GM12878 (cell line): ENCODE measurements around the gene CYP4X1. TPM values are rescaled to one million over a fixed set of nuclear protein-coding genes. Genes with fewer than 3 reads are reported as not detected.

Source experiments
- ATAC-seq: fragments of 200-7000 bp; cut with Tn5 transposase; 3 replicates; pipeline ENCODE4 v1.9.1; 2020; ENCODE audit warnings: mild to moderate bottlenecking, moderate library complexity
- BruUV-seq: library from RNA; stranded (reverse); fragments of 400-500 nt; replicated peaks from 2 replicates; lab custom pipeline; 2021; lab: Mats Ljungman, UMichigan
- CTCF ChIA-PET: fragments of 300-600 bp; sonication (Branson Sonifier 250); formaldehyde crosslinking; extraction: SDS; loops from one replicate; lab custom pipeline; 2021; ENCODE audit warnings: inconsistent platforms; lab: Yijun Ruan, JAX
- POLR2A ChIA-PET: fragments of 350-600 bp; formaldehyde crosslinking; extraction: SDS; loops from one replicate; lab custom pipeline; 2021; ENCODE audit warnings: inconsistent platforms; lab: Charles Lee
- RAD21 ChIA-PET: fragments of 300-600 bp; sonication (Branson Sonifier 250); formaldehyde crosslinking; loops from one replicate; lab custom pipeline; 2023; ENCODE audit warnings: antibody characterized with exemption; ENCODE audit not compliant: unreplicated experiment; lab: Charles Lee
- SMC1A ChIA-PET: fragments of 300-600 bp; sonication (Branson Sonifier 250); formaldehyde crosslinking; loops from one replicate; lab custom pipeline; 2023; ENCODE audit not compliant: unreplicated experiment, uncharacterized antibody; lab: Charles Lee
- DNase-seq: peaks from one replicate; pipeline ENCODE4 v3.0.0-alpha.2; 2011; ENCODE audit warnings: low read depth, low spot score
- FAIRE-seq: peaks from 3 replicates; lab custom pipeline; 2011; peaks lifted over from hg19 to GRCh38; lab: Jason Lieb, UNC
- H2AFZ ChIP-seq: 2 replicates; pipeline ENCODE4 v1.6.0; 2011; ENCODE audit warnings: low read depth, low read length, control low read depth; ENCODE audit not compliant: control insufficient read depth
- H3K27ac ChIP-seq: 2 replicates; pipeline ENCODE4 v1.5.1; 2011; ENCODE audit warnings: control low read depth; ENCODE audit not compliant: control insufficient read depth, insufficient read depth
- H3K27me3 ChIP-seq, 2 experiments: replicated peaks in 1 of 2; 2 replicates each; pipeline versions ENCODE4 v1.6.0 to v1.6.1; 2011; ENCODE audit warnings: low read length in 1 of 2; ENCODE audit not compliant: control insufficient read depth in 2 of 2, insufficient read depth in 2 of 2
- H3K36me3 ChIP-seq, 2 experiments: 2 replicates each; pipeline ENCODE4 v1.5.1; 2011; ENCODE audit warnings: low read length in 1 of 2; ENCODE audit not compliant: control insufficient read depth in 2 of 2, insufficient read depth in 2 of 2
- H3K4me1 ChIP-seq: 2 replicates; pipeline ENCODE4 v1.6.1; 2011; ENCODE audit warnings: mild to moderate bottlenecking, low read length, moderate library complexity, mixed read lengths; ENCODE audit not compliant: control insufficient read depth, insufficient read depth
- H3K4me2 ChIP-seq: 2 replicates; pipeline ENCODE4 v1.6.0; 2011; ENCODE audit warnings: control low read depth; ENCODE audit not compliant: control insufficient read depth, insufficient read depth
- H3K4me3 ChIP-seq: fragments of 200-600 bp; sonication (generic); 2 replicates; pipeline ENCODE4 v1.5.1; 2016
- H3K79me2 ChIP-seq: 2 replicates; pipeline ENCODE4 v1.6.0; 2011; ENCODE audit warnings: low read length; ENCODE audit not compliant: control insufficient read depth, insufficient read depth
- H3K9ac ChIP-seq: 2 replicates; pipeline ENCODE4 v1.8.0; 2011; ENCODE audit warnings: low read length, control low read depth, mixed read lengths; ENCODE audit not compliant: control insufficient read depth, insufficient read depth
- H3K9me3 ChIP-seq: replicated peaks from 3 replicates; pipeline ENCODE4 v1.5.1; 2011; ENCODE audit warnings: mild to moderate bottlenecking, low read length; ENCODE audit not compliant: control insufficient read depth, insufficient read depth
- H4K20me1 ChIP-seq: 2 replicates; pipeline ENCODE4 v1.6.0; 2011; ENCODE audit not compliant: control insufficient read depth, insufficient read depth
- ASH2L ChIP-seq: fragments of 300-600, 200-600 bp; sonication (generic); IDR thresholded peaks from 2 replicates; pipeline ENCODE4 v1.6.1; 2017; ENCODE audit warnings: low read depth, mild to moderate bottlenecking, borderline replicate concordance
- ATF2 ChIP-seq: IDR thresholded peaks from 2 replicates; pipeline ENCODE4 v1.6.1; 2012; ENCODE audit warnings: low read length, inconsistent platforms
- ATF7 ChIP-seq: fragments of 450-650 bp; IDR thresholded peaks from 2 replicates; pipeline ENCODE4 v1.6.1; 2016; ENCODE audit warnings: low read depth, mild to moderate bottlenecking
- BHLHE40 ChIP-seq, 2 experiments: fragments of 450-650 bp in 1 of 2; IDR thresholded peaks; 2 replicates each; pipeline ENCODE4 v1.6.1; 2011 to 2017; ENCODE audit warnings: low read depth in 2 of 2, borderline replicate concordance in 1 of 2, improper control_type of control experiment in 1 of 2, low read length in 1 of 2, mild to moderate bottlenecking in 1 of 2
- CBX5 ChIP-seq: sonication (generic); IDR thresholded peaks from 2 replicates; pipeline ENCODE4 v1.6.1; 2016; ENCODE audit warnings: low read depth, moderate library complexity, mild to moderate bottlenecking, inconsistent platforms
- DPF2 ChIP-seq: fragments of 450-650 bp; IDR thresholded peaks from 2 replicates; pipeline ENCODE4 v1.6.1; 2017; ENCODE audit warnings: mild to moderate bottlenecking
- ESRRA ChIP-seq: IDR thresholded peaks from 2 replicates; pipeline ENCODE4 v1.6.1; 2012; ENCODE audit warnings: mild to moderate bottlenecking, low read length, improper control_type of control experiment
- KLF5 ChIP-seq: fragments of 450-650 bp; IDR thresholded peaks from 2 replicates; pipeline ENCODE4 v1.6.1; 2014; ENCODE audit warnings: mild to moderate bottlenecking; ENCODE audit not compliant: partially characterized antibody
- POU2F2 ChIP-seq: IDR thresholded peaks from 3 replicates; pipeline ENCODE4 v1.6.1; 2011; ENCODE audit warnings: low read depth, mild to moderate bottlenecking, low read length, borderline replicate concordance
- RAD21 ChIP-seq: IDR thresholded peaks from 2 replicates; pipeline ENCODE4 v1.6.1; 2011; ENCODE audit warnings: mild to moderate bottlenecking, low read depth, low read length, moderate library complexity; ENCODE audit not compliant: insufficient read depth
- RELA ChIP-seq: fragments of 450-650 bp; IDR thresholded peaks from 2 replicates; pipeline ENCODE4 v1.8.0; 2014; ENCODE audit warnings: borderline replicate concordance; ENCODE audit not compliant: partially characterized antibody
- SIX5 ChIP-seq: IDR thresholded peaks from 2 replicates; pipeline ENCODE4 v1.6.1; 2011; ENCODE audit warnings: mild to moderate bottlenecking, low read depth, low read length, moderate library complexity; ENCODE audit not compliant: severe bottlenecking
- STAT1 ChIP-seq: fragments of 450-650 bp; conservative IDR thresholded peaks from 2 replicates; pipeline ENCODE4 v1.6.1; 2014; ENCODE audit warnings: antibody characterized with exemption, mild to moderate bottlenecking
- TCF12 ChIP-seq: IDR thresholded peaks from 2 replicates; pipeline ENCODE4 v1.6.1; 2011; ENCODE audit warnings: low read depth, mild to moderate bottlenecking, low read length
- YY1 ChIP-seq: IDR thresholded peaks from 2 replicates; pipeline ENCODE4 v1.6.1; 2011; ENCODE audit warnings: low read depth, mild to moderate bottlenecking, low read length
- ZNF384 ChIP-seq: IDR thresholded peaks from 2 replicates; pipeline ENCODE4 v1.6.1; 2012; ENCODE audit warnings: low read depth, mild to moderate bottlenecking, low read length, improper control_type of control experiment, borderline replicate concordance
- WGBS: methylation state at CpG from one replicate; pipeline ENCODE4 v1.1.6; 2016; ENCODE audit warnings: low lambda C conversion rate; ENCODE audit not compliant: insufficient replicate concordance, insufficient coverage; ENCODE audit errors: missing lambda C conversion rate; 5-methylcytosine and 5-hydroxymethylcytosine counted together
- in situ Hi-C: fragments of 300-500 bp; cut with MboI; formaldehyde crosslinking; loops from 9 replicates; pipeline ENCODE4 v1.14.3; 2018; ENCODE audit warnings: mixed read lengths
- intact Hi-C: fragments of 100-400 bp; cut with micrococcal nuclease; formaldehyde crosslinking; loops from one replicate; pipeline ENCODE4 v1.14.2; 2022; ENCODE audit not compliant: unreplicated experiment
- polyA plus RNA-seq, 11 experiments: library from polyadenylated mRNA; depleted of rRNA in 4 of 11; unstranded in 6 of 11; stranded (reverse) in 5 of 11; fragments of >200 nt; fragmentation: Nextera tagmentation in 4 of 11; fragmentation: Illumina TruSeq in 1 of 11; extraction: Ambion mirVana in 4 of 11; extraction: Trizol in 1 of 11; gene quantifications; 1 replicate in 1 of 11; 2 replicates in 10 of 11; pipeline versions ENCODE4 v1.2.1 to v1.2.3, GENCODE V29; 2011 to 2016; ENCODE audit warnings: inconsistent platforms in 2 of 11, missing spikeins in 2 of 11, low read depth in 1 of 11
- total RNA-seq, 4 experiments: library from RNA; depleted of rRNA in 3 of 4; stranded (reverse); fragments of >200 nt in 3 of 4; fragmentation: Illumina TruSeq in 1 of 4; extraction: Trizol in 1 of 4; gene quantifications; 2 replicates each; pipeline versions ENCODE4 v1.2.1 to v1.2.3, GENCODE V29; 2013 to 2021
- TF ChIP-seq, protein P1 (sequence below): fragments of 450-650 bp; formaldehyde crosslinking; IDR thresholded peaks from 2 replicates; pipeline ENCODE4 v1.4.0; 2020; ENCODE audit warnings: mild to moderate bottlenecking, moderate library complexity

CYP4X1 gene
- total and polyA plus RNA-seq, 10 of the 15 experiments (the other 5 are each of a cell fraction or from before 2014, with no cell fraction given), result 0.03 to 0.04 (median 0.03) TPM; not detected in 7

DNA sequence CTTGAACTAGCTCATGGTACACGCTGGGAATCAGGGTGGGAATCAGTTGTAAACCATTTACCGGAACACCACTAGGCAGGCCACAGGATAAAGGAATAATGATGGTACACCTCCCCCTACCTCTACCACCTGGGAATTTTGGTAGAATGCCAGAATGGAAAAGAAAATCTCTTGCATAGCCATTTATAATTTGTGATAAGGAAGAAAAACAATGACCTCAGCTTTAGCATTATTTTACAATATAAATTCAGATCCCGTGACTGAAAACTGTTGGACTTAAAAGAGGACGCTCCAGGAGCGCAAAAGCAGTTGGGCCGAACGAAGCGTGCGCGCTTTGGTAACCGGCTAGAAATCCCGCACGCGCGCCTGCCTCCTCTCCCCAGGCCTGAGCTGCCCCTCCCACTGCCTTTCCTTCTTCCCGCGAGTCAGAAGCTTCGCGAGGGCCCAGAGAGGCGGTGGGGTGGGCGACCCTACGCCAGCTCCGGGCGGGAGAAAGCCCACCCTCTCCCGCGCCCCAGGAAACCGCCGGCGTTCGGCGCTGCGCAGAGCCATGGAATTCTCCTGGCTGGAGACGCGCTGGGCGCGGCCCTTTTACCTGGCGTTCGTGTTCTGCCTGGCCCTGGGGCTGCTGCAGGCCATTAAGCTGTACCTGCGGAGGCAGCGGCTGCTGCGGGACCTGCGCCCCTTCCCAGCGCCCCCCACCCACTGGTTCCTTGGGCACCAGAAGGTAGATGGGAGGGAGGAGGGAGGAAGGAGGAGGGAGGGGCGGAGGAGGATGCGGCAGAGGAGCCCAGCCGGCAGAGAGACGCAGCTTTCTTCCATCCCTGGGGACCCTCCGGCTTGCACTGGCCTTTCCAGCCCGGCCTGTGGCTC, at the start of gene CYP4X1 (continued):
- TF ChIP-seq, protein P1, sequence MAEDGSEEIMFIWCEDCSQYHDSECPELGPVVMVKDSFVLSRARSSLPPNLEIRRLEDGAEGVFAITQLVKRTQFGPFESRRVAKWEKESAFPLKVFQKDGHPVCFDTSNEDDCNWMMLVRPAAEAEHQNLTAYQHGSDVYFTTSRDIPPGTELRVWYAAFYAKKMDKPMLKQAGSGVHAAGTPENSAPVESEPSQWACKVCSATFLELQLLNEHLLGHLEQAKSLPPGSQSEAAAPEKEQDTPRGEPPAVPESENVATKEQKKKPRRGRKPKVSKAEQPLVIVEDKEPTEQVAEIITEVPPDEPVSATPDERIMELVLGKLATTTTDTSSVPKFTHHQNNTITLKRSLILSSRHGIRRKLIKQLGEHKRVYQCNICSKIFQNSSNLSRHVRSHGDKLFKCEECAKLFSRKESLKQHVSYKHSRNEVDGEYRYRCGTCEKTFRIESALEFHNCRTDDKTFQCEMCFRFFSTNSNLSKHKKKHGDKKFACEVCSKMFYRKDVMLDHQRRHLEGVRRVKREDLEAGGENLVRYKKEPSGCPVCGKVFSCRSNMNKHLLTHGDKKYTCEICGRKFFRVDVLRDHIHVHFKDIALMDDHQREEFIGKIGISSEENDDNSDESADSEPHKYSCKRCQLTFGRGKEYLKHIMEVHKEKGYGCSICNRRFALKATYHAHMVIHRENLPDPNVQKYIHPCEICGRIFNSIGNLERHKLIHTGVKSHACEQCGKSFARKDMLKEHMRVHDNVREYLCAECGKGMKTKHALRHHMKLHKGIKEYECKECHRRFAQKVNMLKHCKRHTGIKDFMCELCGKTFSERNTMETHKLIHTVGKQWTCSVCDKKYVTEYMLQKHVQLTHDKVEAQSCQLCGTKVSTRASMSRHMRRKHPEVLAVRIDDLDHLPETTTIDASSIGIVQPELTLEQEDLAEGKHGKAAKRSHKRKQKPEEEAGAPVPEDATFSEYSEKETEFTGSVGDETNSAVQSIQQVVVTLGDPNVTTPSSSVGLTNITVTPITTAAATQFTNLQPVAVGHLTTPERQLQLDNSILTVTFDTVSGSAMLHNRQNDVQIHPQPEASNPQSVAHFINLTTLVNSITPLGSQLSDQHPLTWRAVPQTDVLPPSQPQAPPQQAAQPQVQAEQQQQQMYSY (CRISPR knock-in tag), result no peak
- TF ChIP-seq SIX5 (no peak), DPF2 (no peak)
- TF ChIP-seq, all 136 proteins: peak for 0

GRCh38 chr1:46983166-46983829, 40.2 kb upstream of the CYP4X1 start:
- Histone ChIP-seq H3K27ac (no peak overlapping the region), H3K79me2 (no peaks in the 10 kb centered on the region), H3K4me2 (no peak overlapping the region), H2AFZ (no peak overlapping the region), H4K20me1 (no peaks in the 10 kb centered on the region), H3K4me1 (no peaks in the 10 kb centered on the region), H3K9ac (no peak overlapping the region), H3K36me3 (no peaks in the 10 kb centered on the region), H3K9me3 (no peaks in the 10 kb centered on the region), H3K4me3 (no peak overlapping the region), H3K27me3 (no peaks in the 10 kb centered on the region; a peak in 1 of 4 replicates)
- ChIA-PET SMC1A (no interaction called here), POLR2A (no interaction called here), CTCF (no interaction called here), RAD21 (no interaction called here)
- WGBS, result 7% methylated on average over 7 of the region's 7 CpGs
- DNase-seq (no peak), FAIRE-seq (no peak), ATAC-seq (no peak)
- intact Hi-C loops, result no loop called here
- no TSS peak for BruUV-seq
- no peak for TF ChIP-seq STAT1
- no peak for TF ChIP-seq KLF5
- TF ChIP-seq RAD21, result no peak
- TF ChIP-seq ESRRA, result no peak
- no peak for TF ChIP-seq ASH2L
- no peak for TF ChIP-seq CBX5
- no peak for TF ChIP-seq BHLHE40 (IDR thresholded peaks at IDR 0.05; ENCODE audit: borderline replicate concordance in 1 of 2, low read depth in 2 of 2, low read length in 1 of 2)
- no peak for TF ChIP-seq ZNF384
- TF ChIP-seq ATF7, result no peak
- TF ChIP-seq TCF12, result no peak
- TF ChIP-seq ATF2, result no peak
- no peak for TF ChIP-seq YY1
- no peak for TF ChIP-seq RELA
- no peak for TF ChIP-seq POU2F2
- in situ Hi-C loops, result no loop called here
